ENCODE measurements around the gene MRPL57. TPM values are rescaled to one million over a fixed set of nuclear protein-coding genes. Genes with fewer than 3 reads are reported as not detected.
"Not testable (repeated sequence)": the region's sequence is repeated elsewhere in the genome, so short reads cannot be mapped to it uniquely, and the experiment has no call there.

MRPL57 gene
- total RNA-seq, 4 donors from 2014 or later: 19.1 to 29.2 (median 24.7) TPM

DNA sequence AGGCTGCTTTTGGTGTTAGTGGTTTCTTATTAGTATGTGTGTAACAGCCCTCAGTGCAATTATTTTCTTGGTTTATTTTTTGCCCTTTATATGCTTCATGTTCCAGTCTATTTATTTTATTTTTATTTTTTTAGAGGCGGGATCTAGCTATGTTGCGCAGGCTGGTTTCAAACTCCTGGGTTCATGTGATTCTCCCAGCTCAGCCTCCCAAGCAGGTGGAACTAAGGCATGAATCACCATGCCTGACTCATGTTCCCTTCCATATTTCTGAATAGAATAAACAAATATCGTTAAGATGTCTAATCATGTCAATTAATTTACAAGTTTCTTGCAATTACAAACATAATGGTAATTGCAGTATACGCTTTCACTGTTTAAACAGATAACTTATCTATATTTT is 11.8 kb upstream of the MRPL57 start:
- ATAC-seq (ENCODE audit: low FRiP score) (no peak), DNase-seq (ENCODE audit: low spot score) (no peak)
- TF ChIP-seq, protein P1, sequence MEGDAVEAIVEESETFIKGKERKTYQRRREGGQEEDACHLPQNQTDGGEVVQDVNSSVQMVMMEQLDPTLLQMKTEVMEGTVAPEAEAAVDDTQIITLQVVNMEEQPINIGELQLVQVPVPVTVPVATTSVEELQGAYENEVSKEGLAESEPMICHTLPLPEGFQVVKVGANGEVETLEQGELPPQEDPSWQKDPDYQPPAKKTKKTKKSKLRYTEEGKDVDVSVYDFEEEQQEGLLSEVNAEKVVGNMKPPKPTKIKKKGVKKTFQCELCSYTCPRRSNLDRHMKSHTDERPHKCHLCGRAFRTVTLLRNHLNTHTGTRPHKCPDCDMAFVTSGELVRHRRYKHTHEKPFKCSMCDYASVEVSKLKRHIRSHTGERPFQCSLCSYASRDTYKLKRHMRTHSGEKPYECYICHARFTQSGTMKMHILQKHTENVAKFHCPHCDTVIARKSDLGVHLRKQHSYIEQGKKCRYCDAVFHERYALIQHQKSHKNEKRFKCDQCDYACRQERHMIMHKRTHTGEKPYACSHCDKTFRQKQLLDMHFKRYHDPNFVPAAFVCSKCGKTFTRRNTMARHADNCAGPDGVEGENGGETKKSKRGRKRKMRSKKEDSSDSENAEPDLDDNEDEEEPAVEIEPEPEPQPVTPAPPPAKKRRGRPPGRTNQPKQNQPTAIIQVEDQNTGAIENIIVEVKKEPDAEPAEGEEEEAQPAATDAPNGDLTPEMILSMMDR (IDR thresholded peaks at IDR 0.05): no peak

DNA sequence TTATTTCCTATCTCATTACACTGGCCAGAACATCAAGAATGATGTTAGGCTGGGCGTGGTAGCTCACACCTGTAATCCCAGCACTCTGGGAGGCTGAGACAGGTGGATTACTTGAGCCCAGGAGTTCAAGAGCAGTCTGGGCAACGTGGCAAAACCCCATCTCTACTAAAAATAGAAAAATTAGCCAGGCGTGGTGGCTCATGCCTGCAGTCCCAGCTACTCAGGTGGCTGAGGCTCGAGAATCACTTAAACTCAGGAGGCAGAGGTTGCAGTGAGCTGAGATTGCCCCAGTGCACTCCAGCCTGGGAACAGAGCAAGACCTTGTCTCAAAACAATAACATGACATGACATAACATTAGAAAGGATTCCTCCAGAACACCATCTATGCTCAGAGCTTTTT is 10.9 kb upstream of the MRPL57 start:
- not testable (repeated sequence) for DNase-seq (ENCODE audit: low spot score); ATAC-seq (ENCODE audit: low FRiP score)

DNA sequence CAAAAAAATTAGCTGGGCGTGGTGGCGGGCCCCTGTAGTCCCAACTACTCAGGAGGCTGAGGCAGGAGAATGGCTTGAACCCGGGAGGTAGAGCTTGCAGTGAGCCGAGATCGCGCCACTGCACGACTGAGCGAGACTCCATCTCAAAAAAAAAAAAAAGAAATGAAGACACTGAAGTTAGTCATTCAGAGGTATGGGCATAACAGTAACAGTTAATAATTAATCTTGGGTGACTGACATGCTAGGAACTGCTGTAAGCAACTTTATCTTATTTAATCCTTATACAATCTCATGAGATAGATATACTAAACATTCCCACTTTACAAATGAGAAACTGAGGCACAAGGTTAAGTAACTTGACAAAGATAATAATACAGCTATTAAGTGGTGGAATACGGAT is 5.0 kb upstream of the MRPL57 start:
- DNase-seq (ENCODE audit: low spot score) (no peak), ATAC-seq (ENCODE audit: low FRiP score) (no peak)

GRCh38 chr13:21173767-21174166 is 2.7 kb upstream of the MRPL57 start:
- DNase-seq (ENCODE audit: low spot score); ATAC-seq (ENCODE audit: low FRiP score): not testable (repeated sequence)

More for the DNA sequence above, 5.0 kb upstream of the MRPL57 start:
- TF ChIP-seq, protein P1 (IDR thresholded peaks at IDR 0.05): no peak

GRCh38 chr13:21175656-21176214 is 723 bp upstream of the MRPL57 start:
- no peak for DNase-seq (ENCODE audit: low spot score)
- ATAC-seq (ENCODE audit: low FRiP score): no peak
- TF ChIP-seq, protein P1 (IDR thresholded peaks at IDR 0.05): no peak

- ATAC-seq (ENCODE audit: low FRiP score) (no peak), DNase-seq (ENCODE audit: low spot score) (no peak)
- TF ChIP-seq, protein P1 (IDR thresholded peaks at IDR 0.05): no peak
Observed at GRCh38 chr13:21176982-21177284, 475 bp downstream of the MRPL57 start.

- ATAC-seq (ENCODE audit: low FRiP score): no peak
- no peak for DNase-seq (ENCODE audit: low spot score)
- TF ChIP-seq, protein P1 (IDR thresholded peaks at IDR 0.05): no peak
Observed at GRCh38 chr13:21181671-21182070, 5.2 kb downstream of the MRPL57 start.

DNA sequence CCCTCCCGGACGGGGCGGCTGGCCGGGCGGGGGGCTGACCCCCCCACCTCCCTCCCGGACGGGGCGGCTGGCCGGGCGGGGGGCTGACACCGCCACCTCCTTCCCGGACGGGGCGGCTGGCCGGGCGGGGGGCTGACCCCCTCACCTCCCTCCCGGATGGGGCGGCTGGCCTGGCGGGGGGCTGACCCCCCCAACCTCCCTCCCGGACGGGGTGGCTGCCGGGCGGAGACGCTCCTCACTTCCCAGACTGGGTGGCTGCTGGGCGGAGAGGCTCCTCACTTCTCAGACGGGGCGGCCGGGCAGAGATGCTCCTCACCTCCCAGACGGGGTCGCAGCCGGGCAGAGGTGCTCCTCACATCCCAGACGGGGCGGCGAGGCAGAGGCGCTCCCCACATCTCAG is 10.0 kb downstream of the MRPL57 start:
- not testable (repeated sequence) for ATAC-seq (ENCODE audit: low FRiP score); DNase-seq (ENCODE audit: low spot score)

DNA sequence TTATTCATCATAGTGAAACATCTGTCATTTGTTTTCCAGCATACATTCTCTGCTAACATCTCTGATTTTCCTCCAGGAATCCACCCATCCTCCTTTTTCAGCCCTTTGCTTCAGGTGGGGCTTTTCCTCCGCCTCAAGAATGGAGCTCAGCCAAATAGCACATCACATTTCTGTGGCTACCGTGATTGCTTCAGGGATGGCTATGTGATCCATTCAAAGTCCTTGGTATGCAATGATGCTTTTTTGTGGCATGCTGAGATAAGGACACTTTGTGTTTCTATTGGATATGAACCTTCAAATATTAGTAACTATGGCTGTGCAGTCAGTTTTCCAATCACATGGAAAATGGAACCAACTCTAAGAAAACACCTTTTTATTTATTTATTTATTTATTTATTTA is 18.3 kb downstream of the MRPL57 start:
- ATAC-seq (ENCODE audit: low FRiP score); DNase-seq (ENCODE audit: low spot score): not testable (repeated sequence)

- not testable (repeated sequence) for DNase-seq (ENCODE audit: low spot score)
Observed at GRCh38 chr13:21197606-21198225, 21.3 kb downstream of the MRPL57 start.

DNA sequence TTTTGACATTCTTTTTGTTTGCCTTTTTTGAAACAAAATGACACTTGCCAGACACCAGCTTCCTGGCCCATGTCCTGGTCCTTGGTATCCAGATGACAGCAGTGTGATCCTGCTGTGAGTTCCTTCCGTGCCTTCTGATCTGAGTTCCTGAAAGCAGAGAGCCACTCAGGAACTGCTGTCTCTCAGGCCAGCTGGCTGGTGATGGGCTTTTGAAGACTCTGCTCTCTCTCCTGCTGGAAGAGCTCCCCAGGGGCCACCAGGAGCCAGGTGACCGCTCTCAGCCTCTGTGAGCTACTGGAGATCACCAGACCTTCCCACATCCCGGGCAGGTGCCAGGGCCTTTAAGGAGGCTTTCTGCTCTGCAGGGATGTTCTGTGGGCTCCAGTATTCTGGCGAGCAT is 21.9 kb downstream of the MRPL57 start:
- not testable (repeated sequence) for ATAC-seq (ENCODE audit: low FRiP score)

More at GRCh38 chr13:21197606-21198225, 21.3 kb downstream of the MRPL57 start:
- ATAC-seq (ENCODE audit: low FRiP score): not testable (repeated sequence)

DNA sequence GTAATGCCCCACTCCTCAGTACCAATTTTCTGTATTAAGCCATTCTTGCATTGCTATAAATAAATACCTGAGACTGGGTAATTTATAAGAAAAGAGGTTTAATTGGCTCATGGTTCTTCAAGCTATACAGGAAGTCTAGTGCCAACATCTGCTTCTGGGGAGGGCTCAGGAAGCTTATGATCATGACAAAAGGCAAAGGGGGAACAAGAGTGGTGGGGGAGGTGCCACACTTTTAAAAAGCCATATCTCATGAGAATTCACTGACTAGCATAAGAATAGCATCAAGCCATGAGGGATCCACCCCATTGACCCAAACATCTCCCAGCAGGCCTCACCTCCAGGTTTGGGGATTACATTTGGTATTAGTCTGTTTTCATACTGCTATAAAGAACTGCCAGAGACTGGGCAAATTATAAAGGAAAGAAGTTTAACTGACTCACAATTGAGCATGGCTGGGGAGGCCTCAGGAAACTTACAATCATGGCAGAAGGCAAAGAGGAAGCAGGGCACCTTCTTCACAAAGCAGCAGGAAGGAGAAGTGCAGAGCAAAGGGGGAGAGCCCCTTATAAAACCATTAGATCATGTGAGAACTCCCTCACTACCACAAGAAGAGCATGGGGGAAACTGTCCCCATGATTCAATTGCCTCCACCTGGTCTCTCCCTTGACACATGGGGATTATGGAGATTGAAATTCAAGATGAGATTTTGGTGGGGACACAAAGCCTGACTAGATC is 25.2 kb downstream of the MRPL57 start:
- ATAC-seq (ENCODE audit: low FRiP score); DNase-seq (ENCODE audit: low spot score): not testable (repeated sequence)

More for the DNA sequence above, 21.9 kb downstream of the MRPL57 start:
- not testable (repeated sequence) for DNase-seq (ENCODE audit: low spot score)

All from omental fat pad (tissue), 4 donors.